ENCODE data around the gene UFSP2.

DNA sequence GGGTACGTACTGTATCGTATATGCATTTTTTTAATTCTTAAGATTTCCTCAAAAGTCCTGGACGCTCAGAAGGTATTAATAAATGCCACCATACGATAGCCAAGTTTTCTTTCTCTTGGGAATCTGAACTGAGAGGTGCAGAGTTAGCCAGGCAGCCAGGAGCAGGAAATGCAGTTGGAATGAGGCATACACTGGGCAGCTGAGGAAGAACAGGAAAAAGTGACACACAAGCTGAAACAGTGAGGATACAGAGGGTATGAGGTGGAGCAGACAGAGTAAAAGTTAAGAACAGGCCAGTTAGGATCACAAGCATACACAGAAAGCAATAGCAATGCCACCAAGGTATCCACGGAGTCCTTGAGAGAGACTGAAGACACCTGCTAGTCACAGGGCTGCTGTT is 13.4 kb downstream of the UFSP2 start:
- TF ChIP-seq, protein P1, sequence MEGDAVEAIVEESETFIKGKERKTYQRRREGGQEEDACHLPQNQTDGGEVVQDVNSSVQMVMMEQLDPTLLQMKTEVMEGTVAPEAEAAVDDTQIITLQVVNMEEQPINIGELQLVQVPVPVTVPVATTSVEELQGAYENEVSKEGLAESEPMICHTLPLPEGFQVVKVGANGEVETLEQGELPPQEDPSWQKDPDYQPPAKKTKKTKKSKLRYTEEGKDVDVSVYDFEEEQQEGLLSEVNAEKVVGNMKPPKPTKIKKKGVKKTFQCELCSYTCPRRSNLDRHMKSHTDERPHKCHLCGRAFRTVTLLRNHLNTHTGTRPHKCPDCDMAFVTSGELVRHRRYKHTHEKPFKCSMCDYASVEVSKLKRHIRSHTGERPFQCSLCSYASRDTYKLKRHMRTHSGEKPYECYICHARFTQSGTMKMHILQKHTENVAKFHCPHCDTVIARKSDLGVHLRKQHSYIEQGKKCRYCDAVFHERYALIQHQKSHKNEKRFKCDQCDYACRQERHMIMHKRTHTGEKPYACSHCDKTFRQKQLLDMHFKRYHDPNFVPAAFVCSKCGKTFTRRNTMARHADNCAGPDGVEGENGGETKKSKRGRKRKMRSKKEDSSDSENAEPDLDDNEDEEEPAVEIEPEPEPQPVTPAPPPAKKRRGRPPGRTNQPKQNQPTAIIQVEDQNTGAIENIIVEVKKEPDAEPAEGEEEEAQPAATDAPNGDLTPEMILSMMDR (IDR thresholded peaks at IDR 0.05): no peak
- no peak for TF ChIP-seq POLR2A (IDR thresholded peaks at IDR 0.05)

Data from heart left ventricle (tissue), 13 donors.